GM12878 (cell line): ENCODE results near the gene MGLL. TPM values are rescaled to one million over a fixed set of nuclear protein-coding genes. Genes with fewer than 3 reads are reported as not detected.

Source experiments
- ATAC-seq: fragments of 200-7000 bp; cut with Tn5 transposase; 3 replicates; pipeline ENCODE4 v1.9.1; 2020; ENCODE audit warnings: mild to moderate bottlenecking, moderate library complexity
- BruUV-seq: library from RNA; stranded (reverse); fragments of 400-500 nt; replicated peaks from 2 replicates; lab custom pipeline; 2021; lab: Mats Ljungman, UMichigan
- CTCF ChIA-PET: fragments of 300-600 bp; sonication (Branson Sonifier 250); formaldehyde crosslinking; extraction: SDS; loops from one replicate; lab custom pipeline; 2021; ENCODE audit warnings: inconsistent platforms; lab: Yijun Ruan, JAX
- POLR2A ChIA-PET: fragments of 350-600 bp; formaldehyde crosslinking; extraction: SDS; loops from one replicate; lab custom pipeline; 2021; ENCODE audit warnings: inconsistent platforms; lab: Charles Lee
- RAD21 ChIA-PET: fragments of 300-600 bp; sonication (Branson Sonifier 250); formaldehyde crosslinking; loops from one replicate; lab custom pipeline; 2023; ENCODE audit warnings: antibody characterized with exemption; ENCODE audit not compliant: unreplicated experiment; lab: Charles Lee
- SMC1A ChIA-PET: fragments of 300-600 bp; sonication (Branson Sonifier 250); formaldehyde crosslinking; loops from one replicate; lab custom pipeline; 2023; ENCODE audit not compliant: unreplicated experiment, uncharacterized antibody; lab: Charles Lee
- DNase-seq: peaks from one replicate; pipeline ENCODE4 v3.0.0-alpha.2; 2011; ENCODE audit warnings: low read depth, low spot score
- FAIRE-seq: peaks from 3 replicates; lab custom pipeline; 2011; peaks lifted over from hg19 to GRCh38; lab: Jason Lieb, UNC
- H2AFZ ChIP-seq: 2 replicates; pipeline ENCODE4 v1.6.0; 2011; ENCODE audit warnings: low read depth, low read length, control low read depth; ENCODE audit not compliant: control insufficient read depth
- H3K27ac ChIP-seq: 2 replicates; pipeline ENCODE4 v1.5.1; 2011; ENCODE audit warnings: control low read depth; ENCODE audit not compliant: control insufficient read depth, insufficient read depth
- H3K27me3 ChIP-seq, 2 experiments: replicated peaks in 1 of 2; 2 replicates each; pipeline versions ENCODE4 v1.6.0 to v1.6.1; 2011; ENCODE audit warnings: low read length in 1 of 2; ENCODE audit not compliant: control insufficient read depth in 2 of 2, insufficient read depth in 2 of 2
- H3K36me3 ChIP-seq, 2 experiments: 2 replicates each; pipeline ENCODE4 v1.5.1; 2011; ENCODE audit warnings: low read length in 1 of 2; ENCODE audit not compliant: control insufficient read depth in 2 of 2, insufficient read depth in 2 of 2
- H3K4me1 ChIP-seq: 2 replicates; pipeline ENCODE4 v1.6.1; 2011; ENCODE audit warnings: mild to moderate bottlenecking, low read length, moderate library complexity, mixed read lengths; ENCODE audit not compliant: control insufficient read depth, insufficient read depth
- H3K4me2 ChIP-seq: 2 replicates; pipeline ENCODE4 v1.6.0; 2011; ENCODE audit warnings: control low read depth; ENCODE audit not compliant: control insufficient read depth, insufficient read depth
- H3K4me3 ChIP-seq: fragments of 200-600 bp; sonication (generic); 2 replicates; pipeline ENCODE4 v1.5.1; 2016
- H3K79me2 ChIP-seq: 2 replicates; pipeline ENCODE4 v1.6.0; 2011; ENCODE audit warnings: low read length; ENCODE audit not compliant: control insufficient read depth, insufficient read depth
- H3K9ac ChIP-seq: 2 replicates; pipeline ENCODE4 v1.8.0; 2011; ENCODE audit warnings: low read length, control low read depth, mixed read lengths; ENCODE audit not compliant: control insufficient read depth, insufficient read depth
- H3K9me3 ChIP-seq: replicated peaks from 3 replicates; pipeline ENCODE4 v1.5.1; 2011; ENCODE audit warnings: mild to moderate bottlenecking, low read length; ENCODE audit not compliant: control insufficient read depth, insufficient read depth
- H4K20me1 ChIP-seq: 2 replicates; pipeline ENCODE4 v1.6.0; 2011; ENCODE audit not compliant: control insufficient read depth, insufficient read depth
- CHD2 ChIP-seq: IDR thresholded peaks from 2 replicates; pipeline ENCODE4 v1.6.1; 2011; ENCODE audit warnings: low read depth, low read length, improper control_type of control experiment, borderline replicate concordance
- EZH2 ChIP-seq: IDR thresholded peaks from 2 replicates; pipeline ENCODE4 v1.6.1; 2012; ENCODE audit warnings: low read depth, mild to moderate bottlenecking, control low read depth, inconsistent platforms, low read length, borderline replicate concordance; ENCODE audit not compliant: control insufficient read depth
- NFIC ChIP-seq: IDR thresholded peaks from 2 replicates; pipeline ENCODE4 v1.6.1; 2012; ENCODE audit warnings: low read depth, mild to moderate bottlenecking, inconsistent platforms, low read length, moderate library complexity
- RCOR1 ChIP-seq: conservative IDR thresholded peaks from 2 replicates; pipeline ENCODE4 v1.6.1; 2012; ENCODE audit warnings: low read depth, low read length, improper control_type of control experiment
- USF1 ChIP-seq: IDR thresholded peaks from 2 replicates; pipeline ENCODE4 v1.6.1; 2011; ENCODE audit warnings: borderline replicate concordance, low read depth, mild to moderate bottlenecking, moderate library complexity, mixed read lengths, low read length; ENCODE audit not compliant: insufficient read depth; ENCODE audit errors: extremely low read length
- WGBS: methylation state at CpG from one replicate; pipeline ENCODE4 v1.1.6; 2016; ENCODE audit warnings: low lambda C conversion rate; ENCODE audit not compliant: insufficient replicate concordance, insufficient coverage; ENCODE audit errors: missing lambda C conversion rate; 5-methylcytosine and 5-hydroxymethylcytosine counted together
- in situ Hi-C: fragments of 300-500 bp; cut with MboI; formaldehyde crosslinking; loops from 9 replicates; pipeline ENCODE4 v1.14.3; 2018; ENCODE audit warnings: mixed read lengths
- intact Hi-C: fragments of 100-400 bp; cut with micrococcal nuclease; formaldehyde crosslinking; loops from one replicate; pipeline ENCODE4 v1.14.2; 2022; ENCODE audit not compliant: unreplicated experiment
- polyA plus RNA-seq, 11 experiments: library from polyadenylated mRNA; depleted of rRNA in 4 of 11; unstranded in 6 of 11; stranded (reverse) in 5 of 11; fragments of >200 nt; fragmentation: Nextera tagmentation in 4 of 11; fragmentation: Illumina TruSeq in 1 of 11; extraction: Ambion mirVana in 4 of 11; extraction: Trizol in 1 of 11; gene quantifications; 1 replicate in 1 of 11; 2 replicates in 10 of 11; pipeline versions ENCODE4 v1.2.1 to v1.2.3, GENCODE V29; 2011 to 2016; ENCODE audit warnings: inconsistent platforms in 2 of 11, missing spikeins in 2 of 11, low read depth in 1 of 11
- total RNA-seq, 4 experiments: library from RNA; depleted of rRNA in 3 of 4; stranded (reverse); fragments of >200 nt in 3 of 4; fragmentation: Illumina TruSeq in 1 of 4; extraction: Trizol in 1 of 4; gene quantifications; 2 replicates each; pipeline versions ENCODE4 v1.2.1 to v1.2.3, GENCODE V29; 2013 to 2021
- TF ChIP-seq, protein P1 (sequence below): fragments of 450-650 bp; formaldehyde crosslinking; IDR thresholded peaks from 2 replicates; pipeline ENCODE4 v1.5.0; 2022; ENCODE audit warnings: mild to moderate bottlenecking, missing genetic modification characterization

MGLL gene
- total and polyA plus RNA-seq, 10 of the 15 experiments (the other 5 are each of a cell fraction or from before 2014, with no cell fraction given), result 44.9 to 177 (median 72.9) TPM

DNA sequence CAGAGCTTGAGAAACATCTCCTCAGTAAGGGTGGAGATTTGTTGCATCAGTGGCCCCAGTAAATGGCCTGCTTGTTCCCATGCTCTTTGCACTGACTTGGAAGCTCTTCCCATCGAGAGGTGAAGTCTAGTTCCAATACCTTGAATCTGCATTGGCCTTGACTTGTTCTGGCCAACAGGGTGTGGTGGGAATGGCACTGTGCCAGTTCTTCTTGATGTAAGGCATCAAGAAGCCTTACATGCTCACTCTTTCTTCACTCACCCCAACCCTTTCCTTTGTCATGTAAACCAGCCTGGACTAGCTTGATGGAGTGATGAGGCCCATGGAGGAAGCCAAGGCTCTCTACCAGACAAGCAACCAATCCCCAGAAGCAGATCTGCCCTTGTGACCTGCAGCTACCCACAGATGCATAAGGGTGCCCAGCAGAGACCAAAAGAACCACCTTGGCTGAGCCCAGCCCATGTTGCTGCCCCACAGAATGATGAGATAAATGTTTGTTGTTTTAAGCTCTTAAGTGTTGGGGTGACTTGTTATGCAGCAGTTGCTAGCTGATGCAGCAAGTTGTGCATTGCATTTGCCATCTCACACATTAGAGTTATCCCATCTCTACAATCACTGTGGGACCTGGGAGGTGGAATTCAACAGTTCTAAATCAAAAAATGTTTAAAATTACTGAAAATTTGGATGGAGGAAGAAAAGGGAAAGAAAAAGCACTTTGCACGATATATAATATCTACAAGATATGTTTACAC, 11.1 kb upstream of the MGLL start:
- Histone ChIP-seq H3K36me3 (no peaks in the 10 kb centered on the region), H3K27me3 (no peaks in the 10 kb centered on the region), H3K4me3 (no peak overlapping the region), H3K4me2 (no peak overlapping the region; the same call in 1 of the 2 replicates), H4K20me1 (no peaks in the 10 kb centered on the region), H3K9ac (no peak overlapping the region), H3K27ac (no peak overlapping the region), H2AFZ (no peak overlapping the region), H3K4me1 (peaks cover 47% of the 10 kb centered on the region), H3K79me2 (no peaks in the 10 kb centered on the region), H3K9me3 (peaks cover 16% of the 10 kb centered on the region)
- intact Hi-C loops (loop anchor here (2.0 to 5.0 kb wide), 3 partner anchors 57 to 136 kb away; no protein-coding TSS in a partner anchor), in situ Hi-C loops (no loop called here)
- RAD21 ChIA-PET, result interaction anchor here (1.0 to 5.6 kb wide), 11 partner anchors 11 to 235 kb away, joined by 3 to 92 read pairs (median 8); partner anchors contain the start of genes MCM2 and MGLL
- BruUV-seq, result no TSS peak
- no peak for FAIRE-seq
- ATAC-seq, result no peak
- 100% methylated on average over 2 of the region's 2 CpGs for WGBS
- POLR2A ChIA-PET, result interaction anchor here (0.6 to 5.9 kb wide), 9 partner anchors 8 to 124 kb away, joined by 3 to 55 read pairs (median 5); partner anchors contain the start of gene MGLL
- DNase-seq, result no peak
- SMC1A ChIA-PET, result interaction anchor here (0.7 to 8.4 kb wide), 21 partner anchors 11 to 258 kb away, joined by 3 to 106 read pairs (median 4); partner anchors contain the start of gene MGLL
- TF ChIP-seq EZH2 (no peak), USF1 (no peak), RCOR1 (no peak), NFIC (no peak), CHD2 (no peak)
- TF ChIP-seq, protein P1, sequence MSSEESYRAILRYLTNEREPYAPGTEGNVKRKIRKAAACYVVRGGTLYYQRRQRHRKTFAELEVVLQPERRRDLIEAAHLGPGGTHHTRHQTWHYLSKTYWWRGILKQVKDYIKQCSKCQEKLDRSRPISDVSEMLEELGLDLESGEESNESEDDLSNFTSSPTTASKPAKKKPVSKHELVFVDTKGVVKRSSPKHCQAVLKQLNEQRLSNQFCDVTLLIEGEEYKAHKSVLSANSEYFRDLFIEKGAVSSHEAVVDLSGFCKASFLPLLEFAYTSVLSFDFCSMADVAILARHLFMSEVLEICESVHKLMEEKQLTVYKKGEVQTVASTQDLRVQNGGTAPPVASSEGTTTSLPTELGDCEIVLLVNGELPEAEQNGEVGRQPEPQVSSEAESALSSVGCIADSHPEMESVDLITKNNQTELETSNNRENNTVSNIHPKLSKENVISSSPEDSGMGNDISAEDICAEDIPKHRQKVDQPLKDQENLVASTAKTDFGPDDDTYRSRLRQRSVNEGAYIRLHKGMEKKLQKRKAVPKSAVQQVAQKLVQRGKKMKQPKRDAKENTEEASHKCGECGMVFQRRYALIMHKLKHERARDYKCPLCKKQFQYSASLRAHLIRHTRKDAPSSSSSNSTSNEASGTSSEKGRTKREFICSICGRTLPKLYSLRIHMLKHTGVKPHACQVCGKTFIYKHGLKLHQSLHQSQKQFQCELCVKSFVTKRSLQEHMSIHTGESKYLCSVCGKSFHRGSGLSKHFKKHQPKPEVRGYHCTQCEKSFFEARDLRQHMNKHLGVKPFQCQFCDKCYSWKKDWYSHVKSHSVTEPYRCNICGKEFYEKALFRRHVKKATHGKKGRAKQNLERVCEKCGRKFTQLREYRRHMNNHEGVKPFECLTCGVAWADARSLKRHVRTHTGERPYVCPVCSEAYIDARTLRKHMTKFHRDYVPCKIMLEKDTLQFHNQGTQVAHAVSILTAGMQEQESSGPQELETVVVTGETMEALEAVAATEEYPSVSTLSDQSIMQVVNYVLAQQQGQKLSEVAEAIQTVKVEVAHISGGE, result no peak
- CTCF ChIA-PET, result interaction anchor here (0.8 to 7.9 kb wide), 15 partner anchors 9 to 258 kb away, joined by 3 to 82 read pairs (median 6); partner anchors contain the start of gene MGLL
